Right atrium auricular region (tissue), 2 donors: ENCODE results near the gene CCDC198. TPM values are rescaled to one million over a fixed set of nuclear protein-coding genes. Genes with fewer than 3 reads are reported as not detected.

Experiments
- DNase-seq: peaks from one replicate; pipeline ENCODE4 v3.0.0-alpha.2; 2019; ENCODE audit warnings: low spot score
- H3K27ac ChIP-seq, 2 donors: fragments of 200-600 bp; sonication (generic); 1 replicate in 1 of 2; 2 replicates in 1 of 2; pipeline ENCODE4 v1.5.1; 2016 to 2019
- H3K27me3 ChIP-seq, 2 donors: fragments of 200-600 bp; sonication (generic); one replicate each; pipeline versions ENCODE4 v1.5.1 to v1.6.0; 2017 to 2019
- H3K36me3 ChIP-seq: fragments of 200-600 bp; sonication (generic); one replicate; pipeline ENCODE4 v1.5.1; 2016
- H3K4me1 ChIP-seq, 2 donors: fragments of 200-600 bp; sonication (generic); one replicate each; pipeline versions ENCODE4 v1.5.1 to v1.6.0; 2017 to 2019
- H3K4me3 ChIP-seq, 2 donors: fragments of 200-600 bp; sonication (generic); 1 replicate in 1 of 2; 2 replicates in 1 of 2; pipeline ENCODE4 v1.5.1; 2017 to 2019; ENCODE audit warnings: mild to moderate bottlenecking in 1 of 2, moderate library complexity in 1 of 2
- H3K9me3 ChIP-seq, 2 donors: fragments of 200-600 bp; sonication (generic); one replicate each; pipeline ENCODE4 v1.5.1; 2019
- total RNA-seq, 2 donors: library from RNA; depleted of rRNA; stranded (reverse); fragments of >200 nt; gene quantifications; one replicate each; pipeline ENCODE4 v1.1.0, GENCODE V29; 2016
- TF ChIP-seq, protein P1 (sequence below), 2 donors: fragments of 200-600 bp; sonication (generic); IDR thresholded peaks; one replicate each; pipeline ENCODE4 v1.5.1; 2019; ENCODE audit warnings: antibody characterized with exemption in 2 of 2

CCDC198 gene
- total RNA-seq = not detected

DNA sequence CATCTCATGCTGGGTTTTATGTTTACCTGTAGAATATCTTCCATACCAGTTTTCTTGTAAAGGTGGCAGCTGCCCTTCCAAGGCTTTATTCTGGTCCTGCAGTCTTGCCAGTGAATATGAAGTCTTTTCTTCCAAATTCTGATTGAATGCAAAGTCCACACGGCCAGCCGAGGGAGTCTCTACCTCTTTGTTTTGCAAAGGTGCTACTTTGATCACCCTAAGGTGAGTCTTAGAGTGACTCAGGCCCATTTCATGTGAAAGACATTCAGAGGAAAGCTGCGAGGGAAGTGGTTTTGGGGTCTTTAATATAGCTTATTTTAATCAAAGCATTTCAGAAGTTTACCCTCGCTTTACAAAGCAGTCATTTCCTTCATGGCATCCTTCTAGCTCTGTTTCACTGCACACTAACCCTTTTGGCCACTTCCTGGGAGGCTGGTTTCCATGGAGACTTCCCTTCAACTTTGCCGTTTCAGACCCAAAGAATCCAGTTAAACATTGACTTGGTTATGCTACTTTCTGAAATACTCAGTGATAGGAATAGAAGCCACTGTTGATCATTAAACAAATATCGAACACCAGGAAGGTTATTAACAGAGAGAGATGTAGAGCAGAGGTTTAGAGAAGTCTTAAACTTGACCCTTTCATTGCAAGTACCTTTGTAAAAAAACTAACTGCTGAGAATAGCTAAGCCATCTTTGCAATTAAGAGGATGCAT, at the start of gene CCDC198:
TSS of gene CCDC198 (minus strand) at position 391 of the 715 bp plus-strand sequence. CDS start at position 249, 142 bp downstream.
- H3K4me3 ChIP-seq = no peak within 1 kb of the TSS
- H3K9me3 ChIP-seq = no peaks in the 10 kb centered on the region
- H3K36me3 ChIP-seq = no peaks in the 10 kb centered on the region
- H3K4me1 ChIP-seq = no peaks in the 10 kb centered on the region
- no peak for DNase-seq
- no peak within 1 kb of the TSS for H3K27ac ChIP-seq
- H3K27me3 ChIP-seq = no peaks in the 10 kb centered on the region
- TF ChIP-seq, protein P1, sequence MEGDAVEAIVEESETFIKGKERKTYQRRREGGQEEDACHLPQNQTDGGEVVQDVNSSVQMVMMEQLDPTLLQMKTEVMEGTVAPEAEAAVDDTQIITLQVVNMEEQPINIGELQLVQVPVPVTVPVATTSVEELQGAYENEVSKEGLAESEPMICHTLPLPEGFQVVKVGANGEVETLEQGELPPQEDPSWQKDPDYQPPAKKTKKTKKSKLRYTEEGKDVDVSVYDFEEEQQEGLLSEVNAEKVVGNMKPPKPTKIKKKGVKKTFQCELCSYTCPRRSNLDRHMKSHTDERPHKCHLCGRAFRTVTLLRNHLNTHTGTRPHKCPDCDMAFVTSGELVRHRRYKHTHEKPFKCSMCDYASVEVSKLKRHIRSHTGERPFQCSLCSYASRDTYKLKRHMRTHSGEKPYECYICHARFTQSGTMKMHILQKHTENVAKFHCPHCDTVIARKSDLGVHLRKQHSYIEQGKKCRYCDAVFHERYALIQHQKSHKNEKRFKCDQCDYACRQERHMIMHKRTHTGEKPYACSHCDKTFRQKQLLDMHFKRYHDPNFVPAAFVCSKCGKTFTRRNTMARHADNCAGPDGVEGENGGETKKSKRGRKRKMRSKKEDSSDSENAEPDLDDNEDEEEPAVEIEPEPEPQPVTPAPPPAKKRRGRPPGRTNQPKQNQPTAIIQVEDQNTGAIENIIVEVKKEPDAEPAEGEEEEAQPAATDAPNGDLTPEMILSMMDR (IDR thresholded peaks at IDR 0.05) = no peak

GRCh38 chr14:57533214-57533613, 39.6 kb upstream of the CCDC198 start:
- H3K36me3 ChIP-seq = no peaks in the 10 kb centered on the region

DNA sequence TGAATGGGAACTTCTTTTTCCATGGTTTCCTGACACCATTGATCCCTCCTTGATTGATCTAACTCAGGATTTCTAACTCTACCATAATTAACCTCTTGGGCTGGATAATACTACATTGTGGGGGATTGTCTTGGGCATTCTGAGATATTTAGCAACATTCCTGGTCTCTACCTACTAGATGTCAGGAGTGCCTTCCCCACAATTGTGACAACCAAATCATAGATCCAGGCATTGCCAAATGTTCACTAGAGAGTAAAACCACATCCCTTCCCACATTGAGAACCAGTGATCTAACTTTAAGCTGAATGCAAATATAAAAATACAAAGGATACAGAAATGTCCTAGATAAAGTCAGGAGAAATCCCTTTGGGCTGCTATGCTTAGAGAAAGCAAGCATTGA, 36.9 kb upstream of the CCDC198 start:
- H3K4me3 ChIP-seq = no peak overlapping the region
- no peaks in the 10 kb centered on the region for H3K27me3 ChIP-seq
- TF ChIP-seq, protein P1 (IDR thresholded peaks at IDR 0.05) = no peak
- peaks cover 0 to 12% of the 10 kb centered on the region in 2 donors for H3K9me3 ChIP-seq
- H3K27ac ChIP-seq = no peak overlapping the region
- no peaks in the 10 kb centered on the region for H3K4me1 ChIP-seq
- DNase-seq = no peak
- no peaks in the 10 kb centered on the region for H3K36me3 ChIP-seq

More at GRCh38 chr14:57533214-57533613, 39.6 kb upstream of the CCDC198 start:
- no peak for DNase-seq
- Histone ChIP-seq H3K27ac (no peak overlapping the region), H3K9me3 (no peaks in the 10 kb centered on the region), H3K4me1 (no peaks in the 10 kb centered on the region), H3K4me3 (no peak overlapping the region), H3K27me3 (no peaks in the 10 kb centered on the region)
- TF ChIP-seq, protein P1 (IDR thresholded peaks at IDR 0.05) = peak in 1 of 2 donors; percentile 47

DNA sequence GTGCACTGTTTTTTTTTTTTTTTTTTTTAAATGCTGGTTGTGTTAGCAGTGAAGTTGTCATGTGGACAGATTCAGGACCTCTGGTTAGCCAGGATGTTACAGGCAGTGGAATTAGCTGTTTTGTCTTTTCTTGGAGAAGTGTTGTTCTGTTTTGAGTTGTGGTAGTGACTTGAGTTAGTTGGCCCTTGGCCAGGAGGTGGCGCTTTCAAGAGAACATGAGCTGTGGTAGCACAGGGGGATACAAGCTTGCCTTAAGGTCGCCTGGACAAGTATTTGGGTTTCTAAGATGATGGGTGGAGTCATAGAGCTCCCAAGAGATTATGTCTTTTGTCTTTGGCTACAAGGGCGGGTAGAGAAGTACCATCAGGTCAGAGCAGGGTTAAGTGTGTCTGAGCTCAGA, 33.3 kb upstream of the CCDC198 start:
- H3K9me3 ChIP-seq = peaks cover 0 to 25% of the 10 kb centered on the region in 2 donors
- H3K27me3 ChIP-seq = no peaks in the 10 kb centered on the region
- DNase-seq = no peak
- H3K36me3 ChIP-seq = no peaks in the 10 kb centered on the region
- no peak overlapping the region for H3K4me3 ChIP-seq
- H3K27ac ChIP-seq = no peak overlapping the region
- TF ChIP-seq, protein P1 (IDR thresholded peaks at IDR 0.05) = no peak
- no peaks in the 10 kb centered on the region for H3K4me1 ChIP-seq

DNA sequence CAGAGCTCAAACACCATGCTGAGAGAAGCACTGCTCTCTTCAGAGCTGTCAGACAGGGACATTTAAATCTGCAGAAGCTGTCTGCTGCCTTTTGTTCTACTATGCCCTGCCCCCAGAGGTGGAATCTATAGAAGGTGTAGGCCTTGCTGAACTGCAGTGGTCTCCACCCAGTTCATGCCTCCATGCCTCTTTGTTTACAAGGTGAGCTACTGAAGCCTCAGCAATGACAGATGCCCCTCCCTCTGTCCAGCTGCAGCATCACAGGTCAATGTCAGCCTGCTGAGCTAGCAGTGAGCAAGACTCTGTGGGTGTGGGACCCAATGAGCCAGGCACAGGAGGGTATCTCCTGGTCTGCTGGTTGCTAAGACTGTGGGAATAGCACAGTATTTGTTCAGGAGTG, 25.4 kb upstream of the CCDC198 start:
- TF ChIP-seq, protein P1 (IDR thresholded peaks at IDR 0.05) = no peak
- peaks cover 0 to 15% of the 10 kb centered on the region in 2 donors for H3K9me3 ChIP-seq
- no peaks in the 10 kb centered on the region for H3K36me3 ChIP-seq
- no peaks in the 10 kb centered on the region for H3K4me1 ChIP-seq
- DNase-seq = no peak
- no peak overlapping the region for H3K4me3 ChIP-seq
- H3K27ac ChIP-seq = no peak overlapping the region
- H3K27me3 ChIP-seq = no peaks in the 10 kb centered on the region

DNA sequence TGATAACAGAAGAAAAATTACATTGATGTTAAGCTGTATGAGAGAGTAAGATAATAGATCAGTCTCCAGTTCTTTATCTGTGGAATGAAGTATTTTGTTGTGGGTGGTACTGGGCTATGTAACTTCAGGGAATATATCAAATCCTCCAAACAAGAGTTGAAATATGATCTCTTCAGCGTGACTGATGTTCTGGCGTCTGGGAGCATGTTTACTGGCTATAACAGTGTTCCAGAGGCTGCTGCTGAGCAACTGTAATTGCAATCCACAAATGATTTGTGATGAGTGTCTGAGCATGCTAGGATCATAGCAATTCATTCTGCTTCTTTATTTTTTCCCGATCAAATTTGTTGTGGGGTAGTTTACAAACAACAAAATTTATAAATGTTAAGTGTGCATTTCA, 18.6 kb upstream of the CCDC198 start:
- no peak for DNase-seq
- no peaks in the 10 kb centered on the region for H3K27me3 ChIP-seq
- no peaks in the 10 kb centered on the region for H3K36me3 ChIP-seq
- H3K27ac ChIP-seq = no peak overlapping the region
- H3K9me3 ChIP-seq = peaks cover 0 to 4% of the 10 kb centered on the region in 2 donors
- no peaks in the 10 kb centered on the region for H3K4me1 ChIP-seq
- TF ChIP-seq, protein P1 (IDR thresholded peaks at IDR 0.05) = no peak
- H3K4me3 ChIP-seq = no peak overlapping the region
